Posterior cingulate gyrus (tissue), 11 donors: ENCODE data around the gene SLC6A18.

Experiments
- DNase-seq, 10 donors: peaks; one replicate each; pipeline versions ENCODE4 v3.0.0 to v3.0.0-alpha.2; 2020 to 2021; ENCODE audit warnings: mixed read lengths in 3 of 10
- intact Hi-C: fragments of 100-400 bp; cut with DNase I; formaldehyde crosslinking; loops from one replicate; pipeline ENCODE4 v1.15.1; 2023

The SLC6A18 gene

DNA sequence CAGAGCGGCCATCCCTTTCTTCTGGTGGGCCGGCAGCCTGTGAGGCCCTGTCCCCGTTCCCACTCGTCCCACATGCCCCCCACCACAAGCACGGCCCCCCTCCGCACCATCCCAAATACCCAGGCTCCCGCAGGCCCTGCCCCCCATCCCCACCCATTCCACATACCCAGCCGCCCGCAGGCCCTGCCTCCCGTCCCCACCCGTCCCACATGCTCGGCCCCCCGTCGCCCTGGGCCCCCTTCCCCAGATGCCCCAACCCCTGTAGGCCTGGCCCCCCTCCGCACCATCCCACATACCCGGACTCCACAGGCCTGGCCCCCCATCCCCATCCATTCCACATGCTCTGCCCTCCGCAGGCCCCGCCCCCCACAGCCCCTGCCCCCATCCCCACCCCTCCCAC lies 12.3 kb upstream of the SLC6A18 start:
- peak in 4 of 10 donors; percentile 7 to 66 (median 48) for DNase-seq

GRCh38 chr5:1213508-1214162 lies 11.5 kb upstream of the SLC6A18 start:
- intact Hi-C loops: no loop called here
- DNase-seq: peak in 4 of 10 donors; percentile 16 to 79 (median 60)

More for the DNA sequence above, 12.3 kb upstream of the SLC6A18 start:
- intact Hi-C loops: no loop called here

GRCh38 chr5:1214163-1214935 lies 10.8 kb upstream of the SLC6A18 start:
- intact Hi-C loops: no loop called here
- peak in 4 of 10 donors; percentile 6 to 79 (median 39) for DNase-seq

GRCh38 chr5:1214936-1215220 lies 10.3 kb upstream of the SLC6A18 start:
- peak in 2 of 10 donors; percentile 10 to 52 for DNase-seq
- intact Hi-C loops: no loop called here

DNA sequence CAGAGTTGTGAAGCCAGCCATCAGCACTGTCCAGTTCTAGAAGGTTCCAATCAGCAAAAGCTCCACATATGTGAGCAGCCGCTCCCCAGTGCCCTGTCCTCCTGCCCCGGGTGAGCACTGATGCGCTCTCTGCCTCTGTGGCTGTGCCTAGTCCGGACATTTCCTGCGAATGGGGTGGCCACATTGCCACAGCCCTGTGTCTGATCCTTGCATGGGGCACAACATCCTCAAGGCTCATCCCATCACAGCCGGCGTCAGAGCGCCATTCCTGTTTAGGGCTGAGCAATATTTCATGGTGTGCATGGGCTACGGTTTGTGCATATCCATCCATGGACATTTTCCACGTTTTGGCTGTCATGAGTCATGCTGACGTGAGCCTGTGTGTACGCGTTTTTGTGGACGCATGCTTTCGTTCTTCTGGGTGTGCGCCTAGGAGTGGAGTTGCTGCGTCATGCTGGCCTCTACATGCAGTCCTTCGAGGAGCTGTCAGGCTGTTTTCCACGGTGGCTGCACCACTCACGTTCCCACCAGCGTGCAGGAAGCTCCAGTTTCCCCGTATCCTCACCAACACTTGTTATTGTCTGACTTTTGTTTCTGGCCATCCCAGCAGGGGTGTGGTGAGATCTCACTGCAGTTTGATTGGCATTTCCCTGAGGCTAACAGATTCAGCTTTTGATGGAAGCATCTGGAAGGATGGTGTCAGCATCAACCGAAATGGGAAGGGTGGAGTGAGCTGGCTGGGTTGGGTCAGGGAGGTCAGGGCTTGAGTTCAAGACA lies 9.7 kb upstream of the SLC6A18 start:
- peak in 4 of 10 donors; percentile 24 to 58 (median 41) for DNase-seq
- intact Hi-C loops: no loop called here

GRCh38 chr5:1216211-1216917 lies 8.8 kb upstream of the SLC6A18 start:
- DNase-seq: peak in 4 of 10 donors; percentile 18 to 73 (median 64)
- intact Hi-C loops: no loop called here

DNA sequence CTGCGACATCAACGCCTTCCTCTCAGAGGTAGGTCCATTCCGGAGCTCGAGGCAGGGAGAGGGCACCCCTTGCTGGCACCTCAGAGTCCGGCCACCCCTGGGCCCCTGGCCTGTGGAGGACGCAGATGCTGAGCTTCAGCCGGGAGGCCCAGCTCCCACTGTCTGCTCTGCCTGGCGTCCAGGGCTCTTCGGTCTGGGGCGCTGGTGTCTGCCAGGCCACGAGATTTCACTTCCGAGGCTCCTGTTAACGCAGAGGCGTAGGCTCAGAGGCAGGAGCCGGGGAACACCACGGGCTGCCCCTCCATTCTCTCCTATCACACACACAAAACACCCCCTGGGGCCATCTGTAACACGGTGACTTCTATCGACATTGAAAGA lies 8.3 kb upstream of the SLC6A18 start:
- peak in 1 of 10 donors; percentile 58 for DNase-seq
- intact Hi-C loops: no loop called here

DNA sequence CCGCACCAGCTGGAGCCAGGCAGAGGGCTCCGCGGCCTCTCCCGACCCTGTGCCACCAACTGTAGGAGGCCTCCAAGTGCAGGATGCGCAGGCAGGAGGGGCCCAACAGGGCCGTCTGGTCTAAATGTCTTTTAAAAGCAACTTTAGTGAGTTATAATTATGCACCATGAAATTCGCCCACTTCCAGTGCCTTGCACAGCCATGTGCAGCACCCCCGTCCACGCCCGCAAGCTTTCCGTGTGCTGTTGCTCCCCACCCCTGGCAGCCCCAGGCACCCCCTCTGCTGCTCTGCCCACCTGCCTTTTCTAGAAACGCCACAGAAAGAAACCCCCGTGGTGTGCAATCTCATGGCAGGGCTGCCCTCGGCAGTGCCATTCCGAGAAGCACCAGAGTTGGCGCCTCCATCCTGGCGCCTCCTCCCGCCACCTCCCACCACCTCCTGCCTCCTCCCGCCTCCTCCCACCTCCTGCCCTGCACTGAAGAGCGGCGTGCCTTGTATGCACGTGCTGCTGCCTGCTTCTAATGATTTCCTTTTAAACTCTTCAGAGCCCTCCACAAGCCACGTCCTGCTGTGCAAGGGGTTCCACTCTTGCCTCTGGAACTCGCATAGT lies 7.5 kb upstream of the SLC6A18 start:
- DNase-seq: peak in 3 of 10 donors; percentile 43 to 68 (median 50)
- intact Hi-C loops: no loop called here

GRCh38 chr5:1218351-1219080 lies 6.7 kb upstream of the SLC6A18 start:
- DNase-seq: peak in 3 of 10 donors; percentile 66 to 75 (median 71)
- intact Hi-C loops: no loop called here

DNA sequence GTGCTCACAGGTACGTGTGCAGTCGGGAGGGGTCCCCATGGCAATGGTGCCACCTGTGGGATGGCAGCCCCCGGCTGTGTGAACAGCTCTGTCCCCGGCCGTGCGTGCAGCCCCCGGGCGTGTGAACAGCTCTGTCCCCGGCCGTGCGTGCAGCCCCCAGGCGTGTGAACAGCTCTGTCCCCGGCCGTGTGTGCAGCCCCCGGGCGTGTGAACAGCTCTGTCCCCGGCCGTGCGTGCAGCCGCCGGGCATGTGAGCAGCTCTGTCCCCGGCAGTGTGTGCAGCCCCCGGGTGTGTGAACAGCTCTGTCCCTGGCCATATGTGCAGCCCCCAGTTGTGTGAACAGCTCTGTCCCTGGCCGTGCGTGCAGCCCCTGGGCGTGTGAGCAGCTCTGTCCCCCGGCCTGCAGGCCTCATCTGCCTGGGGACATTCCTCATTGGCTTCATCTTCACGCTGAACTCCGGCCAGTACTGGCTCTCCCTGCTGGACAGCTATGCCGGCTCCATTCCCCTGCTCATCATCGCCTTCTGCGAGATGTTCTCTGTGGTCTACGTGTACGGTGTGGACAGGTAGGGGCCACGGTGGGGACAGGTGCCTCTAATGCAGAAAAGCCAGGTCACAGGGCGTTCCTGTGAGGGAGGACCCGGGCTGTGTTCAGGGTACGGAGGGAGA lies 5.9 kb upstream of the SLC6A18 start:
- DNase-seq: peak in 3 of 10 donors; percentile 55 to 81 (median 63)
- intact Hi-C loops: no loop called here

- intact Hi-C loops: no loop called here
- DNase-seq: peak in 1 of 10 donors; percentile 67
These were observed 5.4 kb upstream of the SLC6A18 start for GRCh38 chr5:1219768-1220100.

DNA sequence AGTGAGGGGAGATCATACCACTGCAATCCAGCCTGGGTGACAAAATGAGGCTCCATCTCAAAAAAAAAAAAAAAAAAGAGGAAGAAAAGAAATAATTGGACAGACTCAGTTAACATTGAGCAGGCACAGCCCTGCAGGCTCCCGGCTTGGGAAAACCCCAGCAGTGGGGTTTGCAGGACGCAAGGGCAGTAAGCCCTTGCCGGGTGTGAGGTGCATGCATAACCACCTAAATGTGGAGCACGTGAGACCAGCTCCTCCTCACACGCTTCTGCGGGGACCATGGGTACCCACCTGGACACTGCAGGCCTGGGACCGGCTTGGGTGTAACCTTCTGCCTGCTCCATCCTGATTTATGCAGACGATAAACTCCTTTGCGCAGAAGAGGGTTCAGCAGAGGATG lies 4.8 kb upstream of the SLC6A18 start:
- DNase-seq: peak in 3 of 10 donors; percentile 41 to 71 (median 57)
- intact Hi-C loops: no loop called here

DNA sequence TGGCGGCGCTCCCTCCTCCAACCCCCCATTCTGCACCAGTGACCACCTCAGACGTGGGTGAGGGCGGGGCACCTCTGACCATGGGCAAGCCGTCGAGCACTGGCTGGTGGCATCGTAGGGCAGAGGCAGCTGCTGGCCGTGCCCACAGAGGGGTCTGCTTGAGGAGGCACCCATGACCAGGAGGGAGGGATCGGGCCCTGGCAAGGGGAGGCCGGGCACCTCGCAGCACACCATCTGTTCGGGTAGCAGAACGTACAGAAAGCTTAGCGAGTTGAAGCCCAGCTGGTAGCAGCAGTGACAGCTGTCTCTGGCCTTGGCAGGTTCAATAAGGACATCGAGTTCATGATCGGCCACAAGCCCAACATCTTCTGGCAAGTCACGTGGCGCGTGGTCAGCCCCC lies 4.3 kb upstream of the SLC6A18 start:
- intact Hi-C loops: no loop called here
- DNase-seq: peak in 3 of 10 donors; percentile 60 to 78 (median 70)

DNA sequence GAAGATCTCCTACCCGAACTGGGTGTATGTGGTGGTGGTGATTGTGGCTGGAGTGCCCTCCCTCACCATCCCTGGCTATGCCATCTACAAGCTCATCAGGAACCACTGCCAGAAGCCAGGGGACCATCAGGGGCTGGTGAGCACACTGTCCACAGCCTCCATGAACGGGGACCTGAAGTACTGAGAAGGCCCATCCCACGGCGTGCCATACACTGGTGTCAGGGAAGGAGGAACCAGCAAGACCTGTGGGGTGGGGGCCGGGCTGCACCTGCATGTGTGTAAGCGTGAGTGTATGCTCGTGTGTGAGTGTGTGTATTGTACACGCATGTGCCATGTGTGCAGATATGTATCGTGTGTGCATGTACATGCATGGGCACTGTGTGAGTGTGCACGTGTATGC lies 3.5 kb upstream of the SLC6A18 start:
- intact Hi-C loops: no loop called here
- peak in 2 of 10 donors; percentile 37 to 69 for DNase-seq

DNA sequence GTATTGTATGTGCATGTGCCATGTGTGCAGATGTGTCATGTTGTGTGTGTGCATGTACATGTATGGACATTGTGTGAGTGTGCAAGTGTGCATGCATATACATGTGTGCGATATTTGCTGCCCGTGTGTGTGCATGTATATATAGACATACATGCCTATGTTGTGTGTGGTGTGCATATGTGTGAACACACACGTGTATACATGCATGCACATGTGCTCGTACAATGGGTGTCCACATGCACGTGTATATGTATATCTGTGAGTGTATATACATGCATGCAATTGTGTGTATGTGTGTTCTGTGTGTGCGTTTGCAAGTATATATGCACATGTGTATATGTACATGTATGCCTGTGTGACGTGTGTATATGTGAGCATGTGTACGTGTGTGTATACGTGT lies 3.0 kb upstream of the SLC6A18 start:
- no peak for DNase-seq
- intact Hi-C loops: no loop called here

GRCh38 chr5:1222621-1223277 lies 2.4 kb upstream of the SLC6A18 start:
- intact Hi-C loops: no loop called here
- DNase-seq: peak in 1 of 10 donors; percentile 73

- intact Hi-C loops: no loop called here
- peak in 1 of 10 donors; percentile 79 for DNase-seq
These were observed 1.9 kb upstream of the SLC6A18 start for GRCh38 chr5:1223278-1223670.

DNA sequence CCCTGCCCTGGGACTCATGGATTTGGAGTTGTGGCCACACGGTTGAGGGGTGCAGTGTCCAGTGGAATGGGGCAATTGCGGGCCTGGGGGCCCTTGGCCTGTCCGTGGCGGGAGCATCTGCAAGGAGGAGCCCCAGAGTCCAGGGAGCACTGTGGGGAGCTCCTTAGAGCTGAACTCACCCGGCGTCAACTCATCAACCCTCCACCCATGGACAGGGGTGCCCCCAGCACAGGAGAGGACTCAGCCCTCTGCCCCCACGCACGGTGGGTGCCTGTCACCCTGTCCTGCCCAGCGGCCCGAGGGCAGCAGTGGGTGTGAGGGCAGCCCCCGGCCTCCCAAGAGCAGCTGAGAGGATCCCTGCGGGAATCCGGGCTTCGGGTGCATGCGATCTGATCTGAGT lies 550 bp upstream of the SLC6A18 start:
- intact Hi-C loops: no loop called here

GRCh38 chr5:1226231-1226630 lies 1.1 kb downstream of the SLC6A18 start:
- intact Hi-C loops: no loop called here

More for the DNA sequence above, 550 bp upstream of the SLC6A18 start:
- no peak for DNase-seq

More at GRCh38 chr5:1226231-1226630, 1.1 kb downstream of the SLC6A18 start:
- no peak for DNase-seq
